ENCODE results near the gene SPESP1.

SPESP1 gene

GRCh38 chr15:68992696-68993095 lies 62.4 kb downstream of the SPESP1 start:
- no peak for DNase-seq (ENCODE audit: low read depth)

GRCh38 chr15:68993276-68993675 lies 63.0 kb downstream of the SPESP1 start:
- DNase-seq (ENCODE audit: low read depth): no peak

GRCh38 chr15:68994149-68994548 lies 63.8 kb downstream of the SPESP1 start:
- peak; percentile 60 for DNase-seq (ENCODE audit: low read depth)

GRCh38 chr15:68994981-68995761 lies 64.8 kb downstream of the SPESP1 start:
- no peak for DNase-seq (ENCODE audit: low read depth)

Measured in HS-27A (cell line).